ENCODE measurements around the gene SF1.

GRCh38 chr11:64758330-64759079 is 19.8 kb downstream of the SF1 start:
- TF ChIP-seq CTCF (IDR thresholded peaks at IDR 0.05; ENCODE audit: poor library complexity) (no peak), EZH2 (IDR thresholded peaks at IDR 0.05; ENCODE audit: borderline replicate concordance) (no peak)
